SK-N-SH (cell line): ENCODE measurements around the gene HSF5. TPM values are rescaled to one million over a fixed set of nuclear protein-coding genes. Genes with fewer than 3 reads are reported as not detected.

Source experiments
- CTCF ChIA-PET: fragments of 300-600, 350-600 bp; formaldehyde crosslinking; extraction: SDS; loops from one replicate; lab custom pipeline; 2021; lab: Yijun Ruan, JAX
- POLR2A ChIA-PET: fragments of 350-600 bp; sonication (Branson Sonifier 250); formaldehyde crosslinking; extraction: SDS; loops from one replicate; lab custom pipeline; 2020; ENCODE audit warnings: antibody characterized with exemption, inconsistent platforms; lab: Yijun Ruan, JAX
- DNase-seq: peaks from one replicate; pipeline ENCODE4 v3.0.0; 2012
- H2AFZ ChIP-seq: fragments of 200-600 bp; sonication (generic); 2 replicates; pipeline ENCODE4 v1.8.1; 2016; ENCODE audit warnings: antibody characterized with exemption, mild to moderate bottlenecking, low read depth
- H3F3A ChIP-seq: fragments of 200-600 bp; sonication (generic); replicated peaks from 2 replicates; pipeline ENCODE3; 2016; ENCODE audit warnings: antibody characterized with exemption, mild to moderate bottlenecking; ENCODE audit not compliant: insufficient read depth
- H3K27ac ChIP-seq, 2 experiments: fragments of 200-500 bp in 1 of 2; fragments of 200-600 bp in 1 of 2; sonication (Bioruptor generic) in 1 of 2; sonication (generic), shearing (Covaris generic) in 1 of 2; 2 replicates each; pipeline versions ENCODE4 v1.5.1 to v1.6.1; 2014 to 2016; ENCODE audit warnings: low read depth in 2 of 2, inconsistent platforms in 1 of 2, low read length in 1 of 2, mild to moderate bottlenecking in 1 of 2, mixed read lengths in 1 of 2
- H3K27me3 ChIP-seq: fragments of 200-600 bp; sonication (generic), shearing (Covaris generic); 2 replicates; pipeline ENCODE4 v1.6.1; 2016; ENCODE audit warnings: mixed run types; ENCODE audit not compliant: insufficient read depth
- H3K36me3 ChIP-seq, 2 experiments: fragments of 200-500 bp in 1 of 2; fragments of 200-600 bp in 1 of 2; sonication (Bioruptor generic) in 1 of 2; sonication (generic) in 1 of 2; replicated peaks in 1 of 2; 2 replicates each; pipeline versions ENCODE3 to v1.5.1; 2014 to 2016; ENCODE audit warnings: low read length in 1 of 2, mild to moderate bottlenecking in 1 of 2; ENCODE audit not compliant: insufficient read depth in 2 of 2, control insufficient read depth in 1 of 2
- H3K4me1 ChIP-seq, 2 experiments: fragments of 200-500 bp in 1 of 2; fragments of 200-600 bp in 1 of 2; sonication (Bioruptor generic) in 1 of 2; sonication (generic), shearing (Covaris generic) in 1 of 2; 2 replicates each; pipeline versions ENCODE4 v1.5.1 to v1.6.1; 2014 to 2016; ENCODE audit warnings: low read depth in 1 of 2, low read length in 1 of 2, mixed run types in 1 of 2; ENCODE audit not compliant: insufficient read depth in 2 of 2, control insufficient read depth in 1 of 2
- H3K4me2 ChIP-seq: fragments of 200-600 bp; sonication (generic), shearing (Covaris generic); 2 replicates; pipeline ENCODE4 v1.6.1; 2017; ENCODE audit warnings: mixed run types
- H3K4me3 ChIP-seq, 2 experiments: fragments of 200-500 bp in 1 of 2; fragments of 200-600 bp in 1 of 2; sonication (Bioruptor generic) in 1 of 2; sonication (generic), shearing (Covaris generic) in 1 of 2; 2 replicates each; pipeline versions ENCODE4 v1.5.1 to v1.8.1; 2014 to 2016; ENCODE audit warnings: low read depth in 2 of 2, inconsistent platforms in 1 of 2, low read length in 1 of 2, mild to moderate bottlenecking in 1 of 2, mixed read lengths in 1 of 2, moderate library complexity in 1 of 2
- H3K79me2 ChIP-seq: fragments of 200-600 bp; sonication (generic); 2 replicates; pipeline ENCODE4 v1.8.1; 2017; ENCODE audit warnings: mild to moderate bottlenecking; ENCODE audit not compliant: insufficient read depth
- H3K9ac ChIP-seq: fragments of 200-600 bp; sonication (generic); 2 replicates; pipeline ENCODE4 v1.6.1; 2017; ENCODE audit warnings: mixed run types
- H3K9me2 ChIP-seq: fragments of 200-600 bp; sonication (generic); 2 replicates; pipeline ENCODE4 v1.6.1; 2017; ENCODE audit warnings: mixed run types
- H3K9me3 ChIP-seq: fragments of 200-600 bp; sonication (generic); 2 replicates; pipeline ENCODE4 v1.6.1; 2017; ENCODE audit warnings: mixed run types, mild to moderate bottlenecking, moderate library complexity
- H4K20me1 ChIP-seq: fragments of 200-600 bp; sonication (generic); 2 replicates; pipeline ENCODE4 v1.6.1; 2017; ENCODE audit warnings: mild to moderate bottlenecking, mixed run types; ENCODE audit not compliant: insufficient read depth
- CHD2 ChIP-seq: fragments of 150-350 bp; IDR thresholded peaks from 2 replicates; pipeline ENCODE4 v1.6.1; 2018; ENCODE audit warnings: low read length; ENCODE audit not compliant: partially characterized antibody
- ELF1 ChIP-seq: IDR thresholded peaks from 2 replicates; pipeline ENCODE4 v1.4.0; 2012
- EP300 ChIP-seq, 2 experiments: IDR thresholded peaks; 2 replicates each; pipeline versions ENCODE4 v1.4.0 to v1.6.1; 2012; ENCODE audit warnings: borderline replicate concordance in 1 of 2, low read depth in 1 of 2, low read length in 1 of 2
- FOSL2 ChIP-seq: IDR thresholded peaks from 2 replicates; pipeline ENCODE4 v1.4.0; 2012; ENCODE audit warnings: low read depth, mild to moderate bottlenecking, moderate library complexity, borderline replicate concordance
- FOXJ3 ChIP-seq: sonication (generic); formaldehyde crosslinking; IDR thresholded peaks from 2 replicates; pipeline ENCODE4 v1.5.1; 2020; ENCODE audit warnings: mild to moderate bottlenecking, missing genetic modification reagents
- FOXM1 ChIP-seq: IDR thresholded peaks from 2 replicates; pipeline ENCODE4 v1.4.0; 2012; ENCODE audit warnings: low read depth, mild to moderate bottlenecking
- GATA2 ChIP-seq: sonication (generic); formaldehyde crosslinking; IDR thresholded peaks from 2 replicates; pipeline ENCODE4 v1.5.0; 2020; ENCODE audit warnings: mild to moderate bottlenecking, missing genetic modification reagents
- JUND ChIP-seq: IDR thresholded peaks from 2 replicates; pipeline ENCODE4 v1.4.0; 2012
- MAX ChIP-seq: IDR thresholded peaks from 2 replicates; pipeline ENCODE4 v1.4.0; 2012; ENCODE audit warnings: low read depth
- MEF2A ChIP-seq: IDR thresholded peaks from 2 replicates; pipeline ENCODE4 v1.4.0; 2012; ENCODE audit warnings: low read depth, borderline replicate concordance
- MXI1 ChIP-seq: IDR thresholded peaks from 2 replicates; pipeline ENCODE4 v1.6.1; 2012; ENCODE audit warnings: mild to moderate bottlenecking, low read depth, low read length, improper control_type of control experiment
- PBX3 ChIP-seq: IDR thresholded peaks from 2 replicates; pipeline ENCODE4; 2012
- REST ChIP-seq: IDR thresholded peaks from 2 replicates; pipeline ENCODE4 v1.6.1; 2012; ENCODE audit warnings: mild to moderate bottlenecking, low read depth, low read length, moderate library complexity
- RFX5 ChIP-seq: IDR thresholded peaks from 2 replicates; pipeline ENCODE4 v1.6.1; 2012; ENCODE audit warnings: mild to moderate bottlenecking, improper control_type of control experiment, low read length
- RXRA ChIP-seq: IDR thresholded peaks from 2 replicates; pipeline ENCODE4 v1.4.0; 2012; ENCODE audit warnings: low read depth, mild to moderate bottlenecking, borderline replicate concordance
- SIN3A ChIP-seq: IDR thresholded peaks from 2 replicates; pipeline ENCODE4 v1.6.1; 2012; ENCODE audit warnings: low read depth, mild to moderate bottlenecking, low read length, moderate library complexity, borderline replicate concordance
- SMC3 ChIP-seq: IDR thresholded peaks from 2 replicates; pipeline ENCODE4 v1.6.1; 2012; ENCODE audit warnings: low read depth, low read length, improper control_type of control experiment
- TAF1 ChIP-seq: IDR thresholded peaks from 2 replicates; pipeline ENCODE4 v1.6.1; 2012; ENCODE audit warnings: low read depth, mild to moderate bottlenecking, low read length, moderate library complexity, borderline replicate concordance
- TEAD4 ChIP-seq: IDR thresholded peaks from 2 replicates; pipeline ENCODE4 v1.4.0; 2012; ENCODE audit warnings: mild to moderate bottlenecking, borderline replicate concordance; ENCODE audit not compliant: insufficient read depth
- USF1 ChIP-seq: IDR thresholded peaks from 2 replicates; pipeline ENCODE4 v1.4.0; 2012; ENCODE audit warnings: low read depth, borderline replicate concordance
- USF2 ChIP-seq: fragments of 150-350 bp; IDR thresholded peaks from 2 replicates; pipeline ENCODE4 v1.6.1; 2017; ENCODE audit warnings: antibody characterized with exemption, low read length, low read depth, borderline replicate concordance
- YY1 ChIP-seq: IDR thresholded peaks from 2 replicates; pipeline ENCODE4 v1.4.0; 2012; ENCODE audit warnings: low read depth, mild to moderate bottlenecking
- ZBTB33 ChIP-seq: IDR thresholded peaks from 2 replicates; pipeline ENCODE4 v1.4.0; 2012; ENCODE audit warnings: low read depth, borderline replicate concordance
- WGBS: methylation state at CpG from one replicate; pipeline ENCODE4 v1.1.6; 2017; ENCODE audit warnings: low lambda C conversion rate; 5-methylcytosine and 5-hydroxymethylcytosine counted together
- polyA plus RNA-seq, 3 experiments: library from polyadenylated mRNA; depleted of rRNA; stranded (reverse); fragments of >200 nt; gene quantifications; 2 replicates each; pipeline ENCODE4 v1.2.3, GENCODE V29; 2012

Gene HSF5
- polyA plus RNA-seq, 1 of the 3 experiments (the other 2 are of a cell fraction), result not detected

GRCh38 chr17:58391302-58391984 lies 96.8 kb downstream of the HSF5 start (continued):
- TF ChIP-seq YY1, result no peak
- no peak for TF ChIP-seq USF2
- no peak for TF ChIP-seq RFX5
- peak; percentile 63; the same call in 1 of the 2 replicates for TF ChIP-seq FOXJ3 (CRISPR knock-in tag)
- TF ChIP-seq MXI1, result peak; percentile 67; the same call in 1 of the 2 replicates
- TF ChIP-seq TEAD4, result no peak
- no peak for TF ChIP-seq FOXM1
- TF ChIP-seq MEF2A, result no peak
- no peak for TF ChIP-seq ELF1
- TF ChIP-seq RXRA, result no peak
- no peak for TF ChIP-seq FOSL2
- no peak for TF ChIP-seq SMC3
- TF ChIP-seq ZBTB33, result no peak
- TF ChIP-seq MAX, result no peak
- TF ChIP-seq USF1, result no peak
- peak; percentile 92 for TF ChIP-seq GATA2
- TF ChIP-seq, all 33 proteins: peak for 9

GRCh38 chr17:58390884-58391283 lies 97.3 kb downstream of the HSF5 start:
- no peak overlapping the region for H2AFZ ChIP-seq
- peaks cover 0 to 10% of the 10 kb centered on the region in 2 experiments; a peak in 2 of 4 replicates for H3K4me1 ChIP-seq
- no peaks in the 10 kb centered on the region for H3F3A ChIP-seq
- no peaks in the 10 kb centered on the region for H3K79me2 ChIP-seq
- ChIA-PET CTCF (interaction anchor here (0.6 to 3.1 kb wide), 6 partner anchors 17 to 27 kb away, joined by 3 to 12 read pairs (median 4); partner anchors contain the start of gene RNF43), POLR2A (no interaction called here)
- no peak overlapping the region for H3K27ac ChIP-seq
- no peaks in the 10 kb centered on the region for H3K9me2 ChIP-seq
- H3K36me3 ChIP-seq, result no peaks in the 10 kb centered on the region
- no peak overlapping the region for H3K4me3 ChIP-seq
- H4K20me1 ChIP-seq, result no peaks in the 10 kb centered on the region
- no peaks in the 10 kb centered on the region for H3K9me3 ChIP-seq
- H3K27me3 ChIP-seq, result peaks cover 46% of the 10 kb centered on the region
- no peak overlapping the region for H3K9ac ChIP-seq
- no peak overlapping the region for H3K4me2 ChIP-seq
- no peak for DNase-seq
- WGBS, result 8% methylated on average over 2 of the region's 2 CpGs
- TF ChIP-seq REST (no peak), USF2 (no peak), JUND (no peak), EP300 (IDR thresholded peaks at IDR 0.05; ENCODE audit: borderline replicate concordance in 1 of 2, low read depth in 1 of 2, low read length in 1 of 2) (no peak), PBX3 (no peak), SIN3A (no peak), TAF1 (no peak), CHD2 (no peak), FOSL2 (no peak)
